NCI-H2029 (cell line): ENCODE measurements around the gene C5orf58.
"Not testable (repeated sequence)": the region's sequence is repeated elsewhere in the genome, so short reads cannot be mapped to it uniquely, and the experiment has no call there.

ENCODE experiments used
- DNase-seq: peaks from one replicate; lab custom pipeline; 2025; lab: John Stamatoyannopoulos, UW

Gene C5orf58

GRCh38 chr5:170223906-170224305, 8.9 kb upstream of the C5orf58 start:
- no peak for DNase-seq

- DNase-seq = peak; percentile 23
Measured at GRCh38 chr5:170225326-170226128, 7.3 kb upstream of the C5orf58 start.

- no peak for DNase-seq
Measured at GRCh38 chr5:170226129-170226615, 6.6 kb upstream of the C5orf58 start.

GRCh38 chr5:170226661-170227060, 6.1 kb upstream of the C5orf58 start:
- DNase-seq = no peak

GRCh38 chr5:170228762-170229435, 3.9 kb upstream of the C5orf58 start:
- no peak for DNase-seq

GRCh38 chr5:170233358-170233892, 640 bp downstream of the C5orf58 start:
- no peak for DNase-seq

GRCh38 chr5:170235876-170236864, 3.4 kb downstream of the C5orf58 start:
- no peak for DNase-seq

- no peak for DNase-seq
Measured at GRCh38 chr5:170238456-170239196, 5.8 kb downstream of the C5orf58 start.

GRCh38 chr5:170245436-170245835, 12.7 kb downstream of the C5orf58 start:
- DNase-seq = not testable (repeated sequence)

- no peak for DNase-seq
Measured at GRCh38 chr5:170246126-170246870, 13.5 kb downstream of the C5orf58 start.

- DNase-seq = no peak
Measured at GRCh38 chr5:170247363-170247762, 14.6 kb downstream of the C5orf58 start.

- no peak for DNase-seq
Measured at GRCh38 chr5:170248172-170248930, 15.6 kb downstream of the C5orf58 start.

- DNase-seq = not testable (repeated sequence)
Measured at GRCh38 chr5:170248931-170249227, 16.1 kb downstream of the C5orf58 start.

- no peak for DNase-seq
Measured at GRCh38 chr5:170249355-170249754, 16.6 kb downstream of the C5orf58 start.

GRCh38 chr5:170250810-170251317, 18.1 kb downstream of the C5orf58 start:
- no peak for DNase-seq

- DNase-seq = no peak
Measured at GRCh38 chr5:170251462-170251861, 18.7 kb downstream of the C5orf58 start.

GRCh38 chr5:170252109-170252508, 19.3 kb downstream of the C5orf58 start:
- no peak for DNase-seq

- DNase-seq = no peak
Measured at GRCh38 chr5:170252720-170253350, 20.1 kb downstream of the C5orf58 start.

GRCh38 chr5:170254056-170254455, 21.3 kb downstream of the C5orf58 start:
- no peak for DNase-seq
